Fibroblast of skin of left biceps (primary cell): ENCODE results near the gene A2M.

Source experiments
- DNase-seq, 2 experiments: peaks; one replicate each; pipeline ENCODE4 v3.0.0-alpha.2; 2013; ENCODE audit warnings: low read depth in 2 of 2

The A2M gene

GRCh38 chr12:9073076-9073475 lies 42.6 kb downstream of the A2M start:
- DNase-seq = no peak

GRCh38 chr12:9072481-9073038 lies 43.2 kb downstream of the A2M start:
- no peak for DNase-seq

DNA sequence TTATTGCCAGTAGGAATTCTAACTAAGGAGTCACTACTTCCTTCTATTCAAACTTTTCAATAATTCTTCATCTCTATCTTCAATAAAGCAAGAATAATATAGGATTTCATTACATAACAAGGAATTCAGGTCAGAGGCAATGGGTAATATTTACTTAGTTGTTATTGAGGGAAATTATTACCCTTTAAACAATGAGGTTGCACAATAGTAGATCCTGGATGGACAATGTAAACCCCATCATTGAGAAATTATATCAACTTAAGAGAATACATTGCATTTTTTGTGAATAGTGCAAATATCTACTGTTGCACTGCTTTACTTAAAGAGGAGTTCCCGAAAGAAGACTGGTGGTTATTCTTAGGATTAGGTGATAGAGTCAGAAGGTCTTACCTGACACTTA lies 43.8 kb downstream of the A2M start:
- DNase-seq = no peak

GRCh38 chr12:9071518-9071917 lies 44.2 kb downstream of the A2M start:
- DNase-seq = no peak

- DNase-seq = no peak
Measured at GRCh38 chr12:9070351-9070750, 45.4 kb downstream of the A2M start.

- DNase-seq = no peak
Measured at GRCh38 chr12:9068600-9068999, 47.1 kb downstream of the A2M start.

DNA sequence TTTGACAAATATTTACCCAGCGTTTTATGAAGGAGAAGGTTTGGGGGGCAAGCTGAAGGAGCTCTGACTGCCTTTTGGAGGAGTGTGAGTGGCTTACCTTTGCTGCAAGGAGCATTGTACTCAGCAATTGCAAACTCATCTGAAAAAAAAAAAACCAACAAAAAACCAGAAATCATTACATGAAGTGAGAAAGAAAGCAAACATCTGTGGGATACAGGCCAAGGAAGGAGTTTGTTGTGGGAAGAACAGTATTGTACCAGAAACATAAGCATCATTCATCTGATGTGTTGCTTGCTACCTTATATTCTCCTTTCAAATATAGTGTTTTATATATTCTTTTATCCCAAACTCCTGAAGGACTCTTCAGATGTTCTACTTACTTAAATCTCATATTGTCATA lies 47.6 kb downstream of the A2M start:
- DNase-seq = no peak

DNA sequence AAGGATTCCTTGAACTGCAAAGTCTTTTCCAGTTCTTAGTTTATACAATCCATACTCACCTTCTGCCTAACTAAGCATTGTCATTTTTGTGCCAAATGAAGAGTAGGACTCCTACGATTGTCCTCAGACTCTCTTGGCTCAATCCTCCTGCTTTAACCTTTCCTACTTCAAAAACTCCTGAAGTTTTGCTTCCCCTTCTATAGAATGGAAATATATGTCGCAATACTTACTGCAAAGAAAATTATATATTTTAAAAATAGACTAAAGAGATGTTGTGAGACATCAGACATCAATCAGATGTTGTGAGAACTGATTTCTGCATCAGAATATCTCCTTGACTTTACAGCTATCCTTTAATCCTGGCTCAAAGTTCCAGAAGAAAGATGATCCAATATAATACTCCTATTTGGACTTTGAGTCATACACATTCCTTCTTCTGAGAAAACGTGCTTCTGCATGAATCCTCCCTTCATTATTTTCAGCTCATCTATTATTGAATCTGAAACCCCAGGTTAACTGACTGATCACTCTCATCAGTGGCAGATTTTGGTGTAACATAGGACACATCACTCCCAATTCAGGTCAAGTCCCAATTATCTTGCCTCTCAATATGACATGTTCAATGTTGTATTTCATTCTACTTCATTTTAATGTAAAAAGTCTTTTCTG lies 48.8 kb downstream of the A2M start:
- DNase-seq = no peak

- no peak for DNase-seq
Measured at GRCh38 chr12:9066183-9066623, 49.5 kb downstream of the A2M start.

GRCh38 chr12:9065607-9065856 lies 50.2 kb downstream of the A2M start:
- DNase-seq = no peak

GRCh38 chr12:9064815-9065606 lies 50.7 kb downstream of the A2M start:
- DNase-seq = no peak

- no peak for DNase-seq
Measured at GRCh38 chr12:9064201-9064814, 51.4 kb downstream of the A2M start.

DNA sequence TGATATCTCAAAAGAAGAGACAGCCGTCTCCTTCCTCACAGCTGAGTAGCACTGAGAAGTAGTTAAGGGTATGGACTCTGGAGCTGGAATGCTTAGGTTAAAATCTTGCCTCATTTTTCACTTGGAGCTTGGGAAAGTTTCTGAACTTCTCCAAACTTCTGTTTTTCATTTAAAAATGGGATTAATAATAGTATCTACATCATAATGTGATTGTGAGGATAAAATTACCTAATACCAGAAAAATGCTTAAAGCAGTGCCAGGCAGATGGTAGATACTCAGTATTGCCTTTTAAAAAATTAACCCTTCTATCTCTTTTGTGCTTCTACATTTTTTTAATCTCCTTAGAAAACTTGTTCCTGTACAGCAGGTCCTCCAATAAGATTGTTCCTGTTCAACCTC lies 63.1 kb downstream of the A2M start:
- DNase-seq = no peak

DNA sequence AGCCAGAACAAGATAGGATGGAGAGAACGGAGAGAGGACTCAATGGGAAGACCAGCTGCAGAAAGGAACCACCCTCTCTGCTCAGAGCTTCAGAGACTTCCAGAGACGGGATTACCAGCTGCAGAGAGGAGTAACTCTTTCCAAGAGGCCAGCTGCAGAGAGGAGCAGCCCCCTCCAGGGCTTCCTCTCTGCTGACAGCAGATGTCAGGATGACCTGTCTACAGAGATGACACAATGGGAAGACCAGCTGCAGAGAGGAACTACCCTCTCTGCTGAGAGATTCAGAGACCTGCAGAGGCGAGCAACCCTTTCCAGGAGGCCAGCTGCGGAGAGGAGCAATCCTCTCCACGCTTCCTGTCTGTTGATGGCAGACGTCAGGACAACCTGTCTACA lies 64.6 kb downstream of the A2M start:
- DNase-seq = no peak

GRCh38 chr12:9050521-9051157 lies 65.1 kb downstream of the A2M start:
- no peak for DNase-seq

DNA sequence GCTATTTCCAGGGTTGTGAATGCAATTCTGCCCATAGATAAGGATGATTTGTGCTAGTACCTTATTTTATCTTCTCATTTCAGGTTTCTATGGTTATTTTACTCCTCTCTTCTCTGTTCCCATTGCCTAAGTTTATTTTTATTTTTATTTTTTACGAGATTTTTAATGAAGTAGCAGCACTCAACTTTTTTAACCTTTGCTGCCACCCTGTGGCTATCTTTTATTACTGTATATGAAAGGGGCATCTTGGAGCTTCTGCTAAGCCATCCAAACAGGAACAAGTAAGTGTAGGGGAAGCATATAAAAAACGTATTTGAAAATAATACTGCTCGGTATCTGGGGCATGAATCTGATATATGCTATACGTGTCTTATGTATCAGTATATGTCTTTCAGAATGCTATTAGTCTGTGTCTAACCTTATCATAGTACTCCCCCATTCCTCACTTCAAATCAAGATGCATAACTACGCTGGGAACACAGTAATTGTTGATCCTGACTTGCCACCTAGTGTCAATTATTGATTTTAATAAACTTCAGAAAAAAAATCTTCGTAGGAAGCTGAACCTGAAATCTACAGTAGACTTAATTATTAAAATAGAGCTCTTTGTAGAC lies 66.1 kb downstream of the A2M start:
- DNase-seq = no peak

DNA sequence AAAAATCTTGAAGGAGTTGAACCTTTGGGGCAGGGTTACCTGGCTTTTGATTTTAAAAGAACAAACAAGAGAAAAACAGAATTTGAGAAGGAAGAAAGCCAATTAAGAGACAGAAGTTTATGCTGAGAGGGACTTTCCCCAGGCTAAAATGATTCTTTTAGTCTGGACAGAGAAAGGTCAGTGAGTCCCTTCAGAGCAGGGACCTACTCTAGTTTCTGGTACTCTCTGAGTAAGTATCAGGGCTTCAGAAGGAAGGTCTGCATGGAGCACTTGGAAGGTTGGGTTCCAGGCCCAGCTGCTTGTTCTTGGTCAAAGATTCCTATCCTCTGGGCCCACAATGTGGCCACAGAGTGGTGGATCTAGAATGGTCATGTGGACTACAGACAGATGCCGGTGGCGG lies 66.8 kb downstream of the A2M start:
- no peak for DNase-seq

- no peak for DNase-seq
Measured at GRCh38 chr12:9047105-9047504, 68.6 kb downstream of the A2M start.

DNA sequence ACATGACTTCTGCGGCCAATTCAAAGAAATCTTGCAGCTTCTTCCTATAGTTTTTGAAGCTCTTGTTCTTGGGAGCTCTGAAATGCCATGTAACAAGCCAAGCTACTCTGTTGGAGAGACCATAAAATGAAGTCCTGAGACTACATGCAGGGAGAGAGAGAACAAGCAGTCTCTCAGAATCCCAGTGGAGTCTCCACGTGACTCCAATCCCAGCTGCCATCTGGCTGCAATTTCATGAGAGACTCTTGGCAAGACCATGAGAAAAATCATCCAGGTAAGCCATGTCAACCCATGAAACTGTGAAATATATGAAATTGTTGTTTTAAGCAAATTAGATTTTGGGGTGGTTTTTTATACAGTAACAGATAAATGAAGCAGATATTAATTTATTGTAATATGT lies 72.0 kb downstream of the A2M start:
- no peak for DNase-seq

DNA sequence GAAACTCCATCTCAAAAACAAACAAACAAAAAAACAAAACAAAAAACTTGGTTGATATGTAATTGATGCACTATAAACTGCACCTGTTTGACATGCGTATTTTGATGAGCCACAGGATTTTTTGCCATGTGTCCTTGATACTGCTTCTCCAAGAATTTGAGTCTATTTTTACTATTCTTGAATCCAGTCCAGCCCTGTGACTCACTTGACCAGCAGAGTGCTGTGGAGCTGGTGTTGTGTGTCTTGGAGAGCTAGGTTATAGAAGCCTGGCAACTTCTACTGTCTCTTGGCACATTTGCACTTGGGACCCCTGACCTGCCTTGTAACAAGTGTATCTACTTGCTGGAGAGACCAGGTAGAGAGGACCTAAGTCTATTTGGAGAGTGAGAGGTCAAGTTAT lies 74.4 kb downstream of the A2M start:
- DNase-seq = no peak

- DNase-seq = no peak
Measured at GRCh38 chr12:9040484-9041186, 75.1 kb downstream of the A2M start.
